GM06990 (cell line): Measurements from ENCODE around the gene FARP2.
"Not testable (repeated sequence)": the region's sequence is repeated elsewhere in the genome, so short reads cannot be mapped to it uniquely, and the experiment has no call there.

Experiments
- DNase-seq: peaks from one replicate; pipeline ENCODE4 v3.0.0-alpha.2; 2011; ENCODE audit not compliant: insufficient read length; ENCODE audit errors: extremely low read depth
- H3K27me3 ChIP-seq: replicated peaks from 2 replicates; pipeline ENCODE4 v1.6.0; 2011; ENCODE audit warnings: low read length; ENCODE audit not compliant: control insufficient read depth, insufficient read depth
- H3K36me3 ChIP-seq: 2 replicates; pipeline ENCODE4 v1.5.1; 2011; ENCODE audit warnings: low read length; ENCODE audit not compliant: control insufficient read depth, insufficient read depth
- H3K4me3 ChIP-seq: replicated peaks from 2 replicates; pipeline ENCODE4 v1.5.1; 2011; ENCODE audit warnings: low read depth, mild to moderate bottlenecking, control low read depth, low read length
- CTCF ChIP-seq: IDR thresholded peaks from 2 replicates; pipeline ENCODE4 v1.5.1; 2011; ENCODE audit warnings: low read length, control low read depth, mild to moderate bottlenecking, inconsistent platforms; ENCODE audit not compliant: insufficient read depth, poor library complexity, severe bottlenecking

The FARP2 gene

DNA sequence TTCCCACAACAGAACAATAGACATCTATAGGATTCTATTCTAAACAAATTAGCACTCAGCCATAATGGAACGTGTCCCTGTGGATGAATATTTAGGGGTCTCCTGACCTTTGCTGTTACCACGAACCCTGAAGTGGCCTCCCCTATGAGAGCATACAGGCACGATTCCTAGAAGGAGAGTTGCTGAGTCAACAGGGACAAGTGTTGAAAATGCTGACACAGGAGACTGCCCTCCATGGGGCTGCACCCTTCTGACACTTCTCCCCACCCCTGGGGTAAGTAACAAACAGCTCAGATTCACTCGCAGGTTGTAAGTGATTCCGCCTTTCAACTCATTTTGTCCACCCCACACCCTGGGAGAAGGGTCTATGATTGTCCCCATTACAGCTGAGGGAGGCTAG lies 166.4 kb downstream of the FARP2 start:
- H3K36me3 ChIP-seq = no peaks in the 10 kb centered on the region
- no peak for DNase-seq
- H3K4me3 ChIP-seq = no peak overlapping the region
- no peaks in the 10 kb centered on the region for H3K27me3 ChIP-seq
- no peak for TF ChIP-seq CTCF

- not testable (repeated sequence) for H3K27me3 ChIP-seq, H3K4me3 ChIP-seq, DNase-seq, H3K36me3 ChIP-seq
Observed at GRCh38 chr2:241525818-241526780, 170.0 kb downstream of the FARP2 start.

DNA sequence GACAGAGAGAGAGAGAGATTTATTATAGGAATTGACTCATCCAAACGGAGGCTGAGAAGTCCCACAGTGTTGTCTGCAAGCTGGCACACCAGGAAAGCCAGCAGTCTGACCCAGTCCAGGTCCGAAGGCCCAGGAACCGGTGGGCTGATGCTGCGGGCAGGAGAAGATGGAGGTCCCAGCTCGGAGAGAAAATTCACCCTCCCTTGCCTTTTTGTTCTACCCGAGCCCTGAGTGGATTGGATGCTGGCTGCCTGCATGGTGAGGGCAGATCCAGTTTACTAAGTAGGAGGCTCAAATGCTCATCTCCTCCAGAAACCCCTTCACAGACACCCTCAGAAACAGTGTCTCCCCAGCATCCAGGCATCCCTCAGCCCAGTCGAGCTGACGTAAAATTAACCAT lies 174.5 kb downstream of the FARP2 start:
- DNase-seq = no peak
- Histone ChIP-seq H3K27me3 (peaks cover 2% of the 10 kb centered on the region; the same call in 1 of the 2 replicates), H3K36me3 (no peaks in the 10 kb centered on the region), H3K4me3 (no peak overlapping the region)
- no peak for TF ChIP-seq CTCF

DNA sequence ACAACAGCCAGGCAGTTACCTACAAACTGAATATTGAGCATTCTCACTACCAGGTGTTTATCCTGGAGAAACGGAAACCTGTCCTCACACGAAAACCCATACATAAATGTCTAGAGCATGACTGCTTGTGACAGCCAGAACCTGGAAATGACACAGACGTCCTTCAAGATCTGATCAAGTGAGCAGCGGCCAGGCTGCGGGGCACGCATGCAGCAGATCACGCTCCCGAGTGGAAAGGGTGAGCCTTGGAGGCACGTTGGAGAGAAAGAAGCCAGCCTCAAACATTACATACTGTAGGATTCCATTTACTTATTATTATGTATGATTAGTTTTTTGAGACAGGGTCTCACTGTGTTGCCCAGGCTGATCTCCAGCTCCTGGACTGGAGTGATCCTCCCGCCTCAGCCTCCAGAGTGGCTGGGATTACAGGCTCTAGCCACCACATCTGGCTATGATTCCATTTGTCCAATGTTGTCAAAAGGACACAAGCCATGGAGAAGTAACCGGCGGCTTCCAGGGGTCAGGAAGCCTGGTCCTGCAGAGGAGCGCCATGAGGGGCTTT lies 175.2 kb downstream of the FARP2 start:
- H3K36me3 ChIP-seq = no peaks in the 10 kb centered on the region
- DNase-seq = no peak
- H3K4me3 ChIP-seq = no peak overlapping the region
- H3K27me3 ChIP-seq = peaks cover 2% of the 10 kb centered on the region; the same call in 1 of the 2 replicates
- no peak for TF ChIP-seq CTCF

DNA sequence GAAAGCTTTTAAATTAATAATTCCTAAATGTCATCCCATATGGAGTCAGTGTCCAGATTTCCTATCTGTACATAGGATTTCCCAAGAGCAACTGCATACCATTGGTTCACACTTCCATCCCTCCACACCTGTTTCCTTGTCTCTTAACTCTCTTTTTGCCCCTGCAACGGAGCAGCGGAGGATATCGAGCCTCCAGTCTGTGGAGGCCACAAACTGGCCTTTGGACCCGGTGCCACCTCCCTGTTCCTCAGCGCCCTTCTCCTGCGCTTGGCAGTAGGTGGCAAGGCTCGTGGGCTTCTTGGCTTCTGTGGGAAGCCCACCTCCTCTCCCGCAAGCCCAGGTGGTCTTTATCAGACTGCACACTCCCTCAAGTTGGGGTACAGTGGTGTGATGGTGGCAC lies 176.1 kb downstream of the FARP2 start:
- Histone ChIP-seq H3K36me3 (no peaks in the 10 kb centered on the region), H3K4me3 (no peak overlapping the region), H3K27me3 (peaks cover 2% of the 10 kb centered on the region; the same call in 1 of the 2 replicates)
- no peak for DNase-seq
- TF ChIP-seq CTCF = no peak
